IMR-90 (cell line): ENCODE measurements around the gene PATJ. TPM values are rescaled to one million over a fixed set of nuclear protein-coding genes. Genes with fewer than 3 reads are reported as not detected.

Source experiments
- ATAC-seq: fragments of 200-7000 bp; cut with Tn5 transposase; 2 replicates; pipeline ENCODE4 v1.9.1; 2020; ENCODE audit warnings: low read depth, mild to moderate bottlenecking, moderate library complexity
- BruUV-seq: library from RNA; stranded (reverse); fragments of 400-500 nt; replicated peaks from 2 replicates; lab custom pipeline; 2021; lab: Mats Ljungman, UMichigan
- CTCF ChIA-PET: fragments of 300-600 bp; formaldehyde crosslinking; extraction: SDS; loops from one replicate; lab custom pipeline; 2021; ENCODE audit warnings: antibody characterized with exemption; lab: Yijun Ruan, JAX
- POLR2A ChIA-PET: fragments of 300-600 bp; sonication (Branson Sonifier 250); formaldehyde crosslinking; loops from one replicate; lab custom pipeline; 2022; ENCODE audit warnings: antibody characterized with exemption; ENCODE audit not compliant: unreplicated experiment; lab: Charles Lee
- DNase-seq: peaks from one replicate; pipeline ENCODE4 v3.0.0; 2013
- H2AFZ ChIP-seq: replicated peaks from 2 replicates; pipeline ENCODE3; 2013; ENCODE audit warnings: low read length, mild to moderate bottlenecking; ENCODE audit not compliant: poor library complexity
- H2AK5ac ChIP-seq: 2 replicates; pipeline ENCODE4 v1.6.1; 2013; ENCODE audit warnings: low read depth, low read length, inconsistent platforms
- H2AK9ac ChIP-seq: replicated peaks from 2 replicates; pipeline ENCODE3; 2013; ENCODE audit warnings: mild to moderate bottlenecking, low read depth, low read length, moderate library complexity; ENCODE audit not compliant: poor library complexity
- H2BK120ac ChIP-seq: 2 replicates; pipeline ENCODE4 v1.6.1; 2013; ENCODE audit warnings: low read depth, low read length, inconsistent platforms
- H2BK15ac ChIP-seq: 3 replicates; pipeline ENCODE4 v1.6.1; 2013; ENCODE audit warnings: low read depth, low read length, inconsistent platforms
- H2BK20ac ChIP-seq: 2 replicates; pipeline ENCODE4 v1.6.1; 2013; ENCODE audit warnings: low read depth, mild to moderate bottlenecking, inconsistent platforms, low read length, moderate library complexity
- H2BK5ac ChIP-seq: 2 replicates; pipeline ENCODE4 v1.6.1; 2013; ENCODE audit warnings: mild to moderate bottlenecking, low read depth, low read length, inconsistent platforms; ENCODE audit not compliant: poor library complexity, severe bottlenecking
- H3K14ac ChIP-seq: replicated peaks from 2 replicates; pipeline ENCODE4 v1.6.1; 2013; ENCODE audit warnings: low read depth, low read length, inconsistent platforms
- H3K18ac ChIP-seq: 2 replicates; pipeline ENCODE4 v1.6.1; 2013; ENCODE audit warnings: low read depth, low read length, control low read depth
- H3K23ac ChIP-seq: 2 replicates; pipeline ENCODE4 v1.6.1; 2013; ENCODE audit warnings: low read depth, low read length, inconsistent platforms
- H3K27ac ChIP-seq: 2 replicates; pipeline ENCODE4 v1.5.1; 2013; ENCODE audit warnings: mild to moderate bottlenecking, control low read depth, low read length; ENCODE audit not compliant: insufficient read depth
- H3K27me3 ChIP-seq: 2 replicates; pipeline ENCODE4 v1.6.1; 2013; ENCODE audit warnings: low read length; ENCODE audit not compliant: control insufficient read depth, insufficient read depth
- H3K36me3 ChIP-seq: 2 replicates; pipeline ENCODE4 v1.6.1; 2013; ENCODE audit warnings: low read length, mixed read lengths; ENCODE audit not compliant: control insufficient read depth, insufficient read depth
- H3K4ac ChIP-seq: 2 replicates; pipeline ENCODE4 v1.6.1; 2013; ENCODE audit warnings: low read depth, low read length, inconsistent platforms
- H3K4me1 ChIP-seq: 2 replicates; pipeline ENCODE4 v1.6.1; 2013; ENCODE audit warnings: low read length, mixed read lengths; ENCODE audit not compliant: control insufficient read depth, insufficient read depth
- H3K4me2 ChIP-seq: 2 replicates; pipeline ENCODE4 v1.6.1; 2013; ENCODE audit warnings: low read depth, mild to moderate bottlenecking, control low read depth, low read length, moderate library complexity
- H3K4me3 ChIP-seq: 2 replicates; pipeline ENCODE4 v1.5.1; 2013; ENCODE audit warnings: low read depth, mild to moderate bottlenecking, control low read depth, low read length, moderate library complexity; ENCODE audit not compliant: insufficient read depth
- H3K56ac ChIP-seq: 2 replicates; pipeline ENCODE4 v1.6.1; 2013; ENCODE audit warnings: low read length, inconsistent platforms; ENCODE audit not compliant: insufficient read depth; ENCODE audit errors: extremely low read depth
- H3K79me1 ChIP-seq, 2 experiments: 2 replicates each; pipeline ENCODE4 v1.6.1; 2013; ENCODE audit warnings: low read length in 2 of 2, inconsistent platforms in 1 of 2, low read depth in 1 of 2
- H3K9ac ChIP-seq: 2 replicates; pipeline ENCODE4 v1.6.1; 2013; ENCODE audit warnings: low read depth, low read length, control low read depth
- H3K9me1 ChIP-seq: 2 replicates; pipeline ENCODE4 v1.6.1; 2013; ENCODE audit warnings: low read length, inconsistent platforms; ENCODE audit not compliant: insufficient read depth
- H3K9me3 ChIP-seq: 2 replicates; pipeline ENCODE4 v1.6.1; 2013; ENCODE audit warnings: low read length; ENCODE audit not compliant: control insufficient read depth, insufficient read depth
- H4K20me1 ChIP-seq: 2 replicates; pipeline ENCODE4 v1.6.1; 2013; ENCODE audit warnings: low read length, inconsistent platforms; ENCODE audit not compliant: insufficient read depth
- H4K5ac ChIP-seq: 2 replicates; pipeline ENCODE4 v1.6.1; 2013; ENCODE audit warnings: mild to moderate bottlenecking, low read depth, low read length, control low read depth
- H4K8ac ChIP-seq, 2 experiments: 2 replicates each; pipeline ENCODE4 v1.6.1; 2013; ENCODE audit warnings: low read depth in 2 of 2, low read length in 2 of 2, control low read depth in 1 of 2, inconsistent platforms in 1 of 2
- H4K91ac ChIP-seq: 2 replicates; pipeline ENCODE4 v1.6.1; 2013; ENCODE audit warnings: low read depth, low read length, inconsistent platforms; ENCODE audit not compliant: insufficient read depth
- BHLHE40 ChIP-seq: fragments of 150-350 bp; IDR thresholded peaks from 2 replicates; pipeline ENCODE4 v1.6.1; 2016; ENCODE audit warnings: mild to moderate bottlenecking, low read depth, low read length
- CEBPB ChIP-seq: IDR thresholded peaks from 2 replicates; pipeline ENCODE4 v1.6.1; 2012; ENCODE audit warnings: low read depth, low read length, improper control_type of control experiment
- CHD1 ChIP-seq: IDR thresholded peaks from 2 replicates; pipeline ENCODE4 v1.6.1; 2012; ENCODE audit warnings: low read depth, low read length, improper control_type of control experiment
- CTCF ChIP-seq: conservative IDR thresholded peaks from 2 replicates; pipeline ENCODE4 v1.5.1; 2012; ENCODE audit warnings: mild to moderate bottlenecking, low read depth, low read length, improper control_type of control experiment
- FOS ChIP-seq: fragments of 150-350 bp; IDR thresholded peaks from 2 replicates; pipeline ENCODE4 v1.6.1; 2016; ENCODE audit warnings: low read depth, low read length
- MAFK ChIP-seq: IDR thresholded peaks from 2 replicates; pipeline ENCODE4 v1.6.1; 2012; ENCODE audit warnings: low read depth, low read length, improper control_type of control experiment
- MAZ ChIP-seq: IDR thresholded peaks from 2 replicates; pipeline ENCODE4 v1.6.1; 2012; ENCODE audit warnings: low read depth, mild to moderate bottlenecking, low read length, improper control_type of control experiment, moderate library complexity, borderline replicate concordance
- MXI1 ChIP-seq: IDR thresholded peaks from 2 replicates; pipeline ENCODE4 v1.6.1; 2012; ENCODE audit warnings: low read depth, mild to moderate bottlenecking, low read length, moderate library complexity, borderline replicate concordance
- NFE2L2 ChIP-seq: fragments of 150-350 bp; IDR thresholded peaks from 2 replicates; pipeline ENCODE4 v1.6.1; 2016; ENCODE audit warnings: low read depth, mild to moderate bottlenecking, low read length
- POLR2A ChIP-seq: IDR thresholded peaks from 2 replicates; pipeline ENCODE4 v1.6.1; 2012; ENCODE audit warnings: mild to moderate bottlenecking, low read depth, low read length
- RAD21 ChIP-seq: IDR thresholded peaks from 2 replicates; pipeline ENCODE4 v1.6.1; 2012; ENCODE audit warnings: low read length, improper control_type of control experiment
- RCOR1 ChIP-seq: IDR thresholded peaks from 2 replicates; pipeline ENCODE4 v1.6.1; 2012; ENCODE audit warnings: mild to moderate bottlenecking, low read length, improper control_type of control experiment; ENCODE audit not compliant: insufficient replicate concordance
- RFX5 ChIP-seq: IDR thresholded peaks from 2 replicates; pipeline ENCODE4 v1.8.0; 2012; ENCODE audit warnings: low read depth, mild to moderate bottlenecking, low read length, moderate library complexity
- SMC3 ChIP-seq: fragments of 150-350 bp; IDR thresholded peaks from 2 replicates; pipeline ENCODE4 v1.6.1; 2016; ENCODE audit warnings: low read depth, mild to moderate bottlenecking, antibody characterized with exemption, low read length, moderate library complexity
- USF2 ChIP-seq: fragments of 150-350 bp; IDR thresholded peaks from 2 replicates; pipeline ENCODE4 v1.6.1; 2017; ENCODE audit warnings: mild to moderate bottlenecking, antibody characterized with exemption, low read length, low read depth
- WGBS, 2 experiments: methylation state at CpG; one replicate each; pipeline versions ENCODE4 v1.1.5 to v1.1.7; 2013; ENCODE audit warnings: missing lambda C conversion rate in 2 of 2; ENCODE audit not compliant: insufficient read length in 1 of 2; ENCODE audit errors: extremely low coverage in 2 of 2; 5-methylcytosine and 5-hydroxymethylcytosine counted together
- dilution Hi-C: fragments of 300-500 bp; cut with HindIII; formaldehyde crosslinking; loops from one replicate; pipeline ENCODE4 v1.14.3; 2018; ENCODE audit warnings: low sequenced_read_pairs; ENCODE audit not compliant: unreplicated experiment
- in situ Hi-C: fragments of 300-500 bp; cut with MboI; formaldehyde crosslinking; loops from 3 replicates; pipeline ENCODE4 v1.14.3; 2019; ENCODE audit warnings: low sequenced_read_pairs, inconsistent platforms, mixed read lengths
- intact Hi-C: fragments of 100-400 bp; cut with micrococcal nuclease; formaldehyde crosslinking; loops from 2 replicates; pipeline ENCODE4 v1.10.0; 2022
- polyA plus RNA-seq, 3 experiments: library from polyadenylated mRNA; depleted of rRNA; stranded (reverse); fragments of >200 nt; gene quantifications; 2 replicates each; pipeline ENCODE4 v1.2.3, GENCODE V29; 2012; ENCODE audit warnings: low replicate concordance in 1 of 3
- total RNA-seq: library from RNA; depleted of rRNA; stranded (reverse); fragments of >200 nt; gene quantifications from 2 replicates; pipeline ENCODE4 v1.2.3, GENCODE V29; 2012
- TF ChIP-seq, protein P1 (sequence below): fragments of 150-350 bp; IDR thresholded peaks from 2 replicates; pipeline ENCODE4 v1.6.1; 2016; ENCODE audit warnings: low read depth, mild to moderate bottlenecking, low read length, moderate library complexity, borderline replicate concordance

Gene PATJ
- total and polyA plus RNA-seq, 2 of the 4 experiments (the other 2 are of a cell fraction), result 2.0 to 3.4 TPM

DNA sequence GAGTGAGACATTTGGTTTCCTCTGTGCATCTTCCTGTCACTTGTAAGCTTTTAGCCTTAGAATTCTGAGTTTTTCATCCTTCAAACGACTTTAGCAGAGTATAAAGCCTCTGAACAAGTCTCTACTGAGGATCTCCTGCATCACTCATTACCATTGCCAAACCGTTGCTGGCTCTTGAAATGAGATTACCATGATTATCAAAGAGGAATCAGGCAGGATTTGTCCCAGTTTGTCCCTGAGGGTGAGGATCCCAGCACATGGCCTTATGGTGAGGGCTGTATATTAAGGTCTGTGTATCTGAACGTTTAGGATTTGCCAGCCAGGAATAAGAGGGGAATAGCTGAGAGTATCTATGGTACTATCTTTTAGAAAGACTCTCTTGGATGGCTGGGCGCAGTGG, 282.9 kb downstream of the PATJ start:
- Histone ChIP-seq H3K4ac (no peak overlapping the region), H3K4me2 (no peak overlapping the region), H3K27ac (no peak overlapping the region), H4K8ac (no peak overlapping the region), H4K20me1 (no peaks in the 10 kb centered on the region), H2BK15ac (no peak overlapping the region), H3K18ac (no peak overlapping the region), H2BK5ac (no peak overlapping the region), H2BK120ac (no peak overlapping the region), H3K23ac (no peak overlapping the region), H2AK9ac (no peak overlapping the region), H3K9ac (no peak overlapping the region), H3K4me3 (no peak overlapping the region), H4K91ac (no peak overlapping the region), H2AK5ac (no peak overlapping the region), H3K14ac (no peak overlapping the region), H2BK20ac (no peak overlapping the region), H3K4me1 (no peaks in the 10 kb centered on the region), H3K9me1 (no peaks in the 10 kb centered on the region), H3K9me3 (no peaks in the 10 kb centered on the region), H2AFZ (no peak overlapping the region), H3K27me3 (no peaks in the 10 kb centered on the region), H3K56ac (no peak overlapping the region), H3K36me3 (no peaks in the 10 kb centered on the region), H3K79me1 (no peaks in the 10 kb centered on the region), H4K5ac (no peak overlapping the region)
- intact Hi-C loops (no loop called here), dilution Hi-C loops (no loop called here), in situ Hi-C loops (no loop called here)
- ChIA-PET POLR2A (no interaction called here), CTCF (interaction anchor here (0.5 kb wide), 1 partner anchor 17 kb away, joined by 3 read pairs; no protein-coding TSS in a partner anchor)
- DNase-seq (no peak), ATAC-seq (no peak)
- TF ChIP-seq RCOR1 (no peak), MXI1 (no peak), POLR2A (no peak), SMC3 (no peak), MAZ (no peak), NFE2L2 (no peak), BHLHE40 (no peak), RAD21 (no peak), CHD1 (no peak), RFX5 (no peak), MAFK (no peak), CTCF (no peak), CEBPB (no peak), FOS (no peak), USF2 (no peak)
- TF ChIP-seq, protein P1, sequence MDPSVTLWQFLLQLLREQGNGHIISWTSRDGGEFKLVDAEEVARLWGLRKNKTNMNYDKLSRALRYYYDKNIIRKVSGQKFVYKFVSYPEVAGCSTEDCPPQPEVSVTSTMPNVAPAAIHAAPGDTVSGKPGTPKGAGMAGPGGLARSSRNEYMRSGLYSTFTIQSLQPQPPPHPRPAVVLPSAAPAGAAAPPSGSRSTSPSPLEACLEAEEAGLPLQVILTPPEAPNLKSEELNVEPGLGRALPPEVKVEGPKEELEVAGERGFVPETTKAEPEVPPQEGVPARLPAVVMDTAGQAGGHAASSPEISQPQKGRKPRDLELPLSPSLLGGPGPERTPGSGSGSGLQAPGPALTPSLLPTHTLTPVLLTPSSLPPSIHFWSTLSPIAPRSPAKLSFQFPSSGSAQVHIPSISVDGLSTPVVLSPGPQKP, result no peak
- BruUV-seq, result no TSS peak
- WGBS, 2 experiments, result 0% methylated on average over 1 of the region's 4 CpGs; no CpG with 5 or more reads in 1 of the 2 experiments
